ENCODE results near the gene VIPR2. TPM values are rescaled to one million over a fixed set of nuclear protein-coding genes. Genes with fewer than 3 reads are reported as not detected.

Gene VIPR2
- total RNA-seq, 6 experiments from 2014 or later: 0.15 to 0.51 (median 0.26) TPM; not detected in 2

GRCh38 chr7:159011722-159012022, 133.0 kb downstream of the VIPR2 start:
- no peaks in the 10 kb centered on the region for H3K27me3 ChIP-seq
- intact Hi-C loops (cut with DNase I): no loop called here
- no peak for TF ChIP-seq POLR2A (IDR thresholded peaks at IDR 0.05)
- no peaks in the 10 kb centered on the region for H3K4me1 ChIP-seq
- H3K4me3 ChIP-seq: no peak overlapping the region
- no peak for DNase-seq
- no peaks in the 10 kb centered on the region for H3K9me3 ChIP-seq
- no peaks in the 10 kb centered on the region for H3K36me3 ChIP-seq
- ATAC-seq: no peak
- no peak overlapping the region for H3K27ac ChIP-seq
- 56% methylated on average over 3 of the region's 3 CpGs for WGBS (ENCODE audit: insufficient coverage, low coverage, low lambda C conversion rate, missing lambda C conversion rate)

- H3K4me1 ChIP-seq: no peaks in the 10 kb centered on the region
- DNase-seq (no peak), ATAC-seq (no peak)
- no peaks in the 10 kb centered on the region for H3K27me3 ChIP-seq
- no peaks in the 10 kb centered on the region for H3K36me3 ChIP-seq
- WGBS (ENCODE audit: insufficient coverage, low coverage, low lambda C conversion rate, missing lambda C conversion rate): 48% methylated on average over 11 of the region's 15 CpGs
- no peak overlapping the region for H3K4me3 ChIP-seq
- TF ChIP-seq POLR2A (IDR thresholded peaks at IDR 0.05) (no peak), CTCF (IDR thresholded peaks at IDR 0.05) (no peak)
- H3K27ac ChIP-seq: no peak overlapping the region
- H3K9me3 ChIP-seq: no peaks in the 10 kb centered on the region
- intact Hi-C loops (cut with DNase I): no loop called here
Observed at GRCh38 chr7:159010937-159011721, 133.5 kb downstream of the VIPR2 start.

DNA sequence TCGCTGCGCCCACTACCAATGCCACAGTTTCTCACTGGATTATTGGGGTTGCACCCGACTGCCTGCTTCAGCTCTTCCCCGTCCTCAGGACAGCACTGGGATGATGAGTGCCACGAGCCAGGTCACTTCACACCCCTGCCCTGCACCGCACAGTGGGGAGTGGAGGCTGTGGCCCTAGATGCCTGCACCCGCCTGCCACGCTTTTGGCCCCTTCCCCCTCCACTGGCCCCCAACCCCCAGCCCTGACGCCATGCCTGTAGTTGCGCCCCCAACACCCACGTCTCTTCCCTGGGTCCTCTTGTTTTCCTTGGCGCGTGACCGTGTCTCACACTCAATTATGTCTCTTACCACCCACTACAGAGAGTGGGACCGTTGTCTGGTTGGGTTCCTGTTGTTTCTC, 134.3 kb downstream of the VIPR2 start:
- DNase-seq (no peak), ATAC-seq (no peak)
- H3K4me1 ChIP-seq: no peaks in the 10 kb centered on the region
- no peak overlapping the region for H3K4me3 ChIP-seq
- H3K27ac ChIP-seq: no peak overlapping the region
- no peak for TF ChIP-seq CTCF (IDR thresholded peaks at IDR 0.05)
- TF ChIP-seq POLR2A (IDR thresholded peaks at IDR 0.05): no peak
- H3K27me3 ChIP-seq: no peaks in the 10 kb centered on the region
- H3K9me3 ChIP-seq: no peaks in the 10 kb centered on the region
- 78% methylated on average over 9 of the region's 15 CpGs for WGBS (ENCODE audit: insufficient coverage, low coverage, low lambda C conversion rate, missing lambda C conversion rate)
- no peaks in the 10 kb centered on the region for H3K36me3 ChIP-seq
- intact Hi-C loops (cut with DNase I): no loop called here

- intact Hi-C loops (cut with DNase I): no loop called here
- Histone ChIP-seq H3K27me3 (no peaks in the 10 kb centered on the region), H3K4me3 (no peak overlapping the region), H3K4me1 (no peaks in the 10 kb centered on the region), H3K36me3 (no peaks in the 10 kb centered on the region), H3K27ac (no peak overlapping the region), H3K9me3 (no peaks in the 10 kb centered on the region)
- WGBS (ENCODE audit: insufficient coverage, low coverage, low lambda C conversion rate, missing lambda C conversion rate): 71% methylated on average over 9 of the region's 17 CpGs
- TF ChIP-seq POLR2A (IDR thresholded peaks at IDR 0.05): no peak
- no peak for TF ChIP-seq CTCF (IDR thresholded peaks at IDR 0.05)
- DNase-seq (no peak), ATAC-seq (no peak)
Observed at GRCh38 chr7:159009951-159010350, 134.7 kb downstream of the VIPR2 start.

- Histone ChIP-seq H3K36me3 (no peaks in the 10 kb centered on the region), H3K4me1 (no peaks in the 10 kb centered on the region), H3K9me3 (no peaks in the 10 kb centered on the region), H3K4me3 (no peak overlapping the region), H3K27ac (no peak overlapping the region), H3K27me3 (no peaks in the 10 kb centered on the region)
- ATAC-seq: no peak
- DNase-seq: no peak
- intact Hi-C loops (cut with DNase I): no loop called here
- TF ChIP-seq CTCF (IDR thresholded peaks at IDR 0.05) (no peak), POLR2A (IDR thresholded peaks at IDR 0.05) (no peak)
- WGBS (ENCODE audit: insufficient coverage, low coverage, low lambda C conversion rate, missing lambda C conversion rate): 100% methylated on average over 1 of the region's 9 CpGs
Observed at GRCh38 chr7:159008417-159008816, 136.2 kb downstream of the VIPR2 start.
